ENCODE measurements around the gene SCAF11. TPM values are rescaled to one million over a fixed set of nuclear protein-coding genes. Genes with fewer than 3 reads are reported as not detected.

SCAF11 gene
- total RNA-seq, 2 experiments from 2014 or later, result 130 TPM

DNA sequence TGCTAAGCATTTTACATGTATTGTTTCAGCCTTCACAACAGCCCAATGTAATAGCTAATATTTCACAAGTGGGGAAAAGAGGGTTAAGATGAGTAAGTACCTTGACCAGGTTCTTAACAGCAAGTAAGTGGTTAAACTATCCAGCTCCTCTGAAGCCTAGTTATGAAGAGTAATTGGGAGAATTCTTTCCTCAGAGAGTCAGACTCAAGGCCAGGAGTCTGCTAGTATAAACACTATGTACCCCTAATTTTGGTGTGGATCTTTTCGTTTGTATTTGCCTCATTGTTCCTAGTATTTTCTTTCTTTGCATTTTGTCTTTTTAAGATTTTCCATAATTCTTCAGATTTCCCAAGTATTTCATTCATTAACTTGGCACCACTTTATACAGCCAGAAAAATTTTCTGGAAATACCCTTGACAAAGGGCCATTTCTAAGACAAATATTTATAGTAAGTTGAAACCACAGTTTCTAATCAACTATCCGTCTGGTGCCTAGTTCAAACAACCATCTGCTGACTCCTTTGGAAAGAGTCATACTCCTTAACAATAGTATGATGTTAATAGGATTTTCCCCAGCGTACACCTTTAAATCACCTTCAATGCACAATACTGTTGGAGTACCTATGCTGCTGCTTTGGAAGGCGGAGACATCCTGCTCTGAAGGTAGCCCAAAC, 81.2 kb downstream of the SCAF11 start:
- no peak for DNase-seq (ENCODE audit: low spot score)
- Histone ChIP-seq H3K27ac (ENCODE audit: low read depth, low read length, poor library complexity, severe bottlenecking) (no peak overlapping the region), H4K20me1 (ENCODE audit: insufficient read depth, low read length) (no peaks in the 10 kb centered on the region), H3K4me2 (ENCODE audit: low read length) (no peak overlapping the region), H3K4me3 (ENCODE audit: low read depth, low read length, poor library complexity, severe bottlenecking) (no peak overlapping the region), H2AFZ (ENCODE audit: low read length) (no peak overlapping the region), H3K36me3 (ENCODE audit: insufficient read depth, low read length) (peaks cover 42% of the 10 kb centered on the region), H3K4me1 (ENCODE audit: insufficient read depth, low read length, poor library complexity, severe bottlenecking) (peaks cover 33% of the 10 kb centered on the region), H3K9me2 (ENCODE audit: insufficient read depth, low read length) (no peaks in the 10 kb centered on the region), H3K79me2 (ENCODE audit: insufficient read depth, low read depth, low read length) (no peaks in the 10 kb centered on the region), H3K9me3 (ENCODE audit: low read length) (no peaks in the 10 kb centered on the region)
- intact Hi-C loops (cut with micrococcal nuclease; ENCODE audit: unreplicated experiment), result no loop called here
- CTCF ChIA-PET (ENCODE audit: unreplicated experiment), result no interaction called here
- POLR2A ChIA-PET, result interaction anchor here (1.2 kb wide), 1 partner anchor 10 kb away, joined by 4 read pairs; no protein-coding TSS in a partner anchor
- BruUV-seq (replicated peaks), result no TSS peak
- TF ChIP-seq EZH2phosphoT487 (IDR thresholded peaks at IDR 0.05; ENCODE audit: borderline replicate concordance, low read depth, low read length), result no peak
- TF ChIP-seq, protein P1, sequence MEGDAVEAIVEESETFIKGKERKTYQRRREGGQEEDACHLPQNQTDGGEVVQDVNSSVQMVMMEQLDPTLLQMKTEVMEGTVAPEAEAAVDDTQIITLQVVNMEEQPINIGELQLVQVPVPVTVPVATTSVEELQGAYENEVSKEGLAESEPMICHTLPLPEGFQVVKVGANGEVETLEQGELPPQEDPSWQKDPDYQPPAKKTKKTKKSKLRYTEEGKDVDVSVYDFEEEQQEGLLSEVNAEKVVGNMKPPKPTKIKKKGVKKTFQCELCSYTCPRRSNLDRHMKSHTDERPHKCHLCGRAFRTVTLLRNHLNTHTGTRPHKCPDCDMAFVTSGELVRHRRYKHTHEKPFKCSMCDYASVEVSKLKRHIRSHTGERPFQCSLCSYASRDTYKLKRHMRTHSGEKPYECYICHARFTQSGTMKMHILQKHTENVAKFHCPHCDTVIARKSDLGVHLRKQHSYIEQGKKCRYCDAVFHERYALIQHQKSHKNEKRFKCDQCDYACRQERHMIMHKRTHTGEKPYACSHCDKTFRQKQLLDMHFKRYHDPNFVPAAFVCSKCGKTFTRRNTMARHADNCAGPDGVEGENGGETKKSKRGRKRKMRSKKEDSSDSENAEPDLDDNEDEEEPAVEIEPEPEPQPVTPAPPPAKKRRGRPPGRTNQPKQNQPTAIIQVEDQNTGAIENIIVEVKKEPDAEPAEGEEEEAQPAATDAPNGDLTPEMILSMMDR (conservative IDR thresholded peaks at IDR 0.05; ENCODE audit: low read length), result no peak

DNA sequence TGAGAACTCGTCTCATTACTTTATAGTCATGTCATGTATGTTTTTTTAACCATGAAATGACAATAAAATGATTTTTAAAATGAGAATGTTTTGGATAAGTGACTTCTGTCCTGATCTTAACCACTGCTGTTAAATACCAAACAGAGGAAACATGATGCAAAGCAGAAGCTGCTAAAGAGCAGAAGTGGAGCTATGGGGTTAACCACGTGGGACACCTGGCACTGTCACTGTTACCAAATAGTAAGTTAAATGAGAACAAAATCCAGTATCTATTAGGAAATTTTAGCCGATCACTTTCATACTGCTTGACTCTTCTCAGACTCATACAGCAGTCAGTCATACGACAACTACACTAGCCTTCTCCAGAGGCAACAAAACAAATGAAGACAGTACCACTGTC, 82.4 kb downstream of the SCAF11 start:
- no TSS peak for BruUV-seq (replicated peaks)
- Histone ChIP-seq H3K4me1 (ENCODE audit: insufficient read depth, low read length, poor library complexity, severe bottlenecking) (peaks cover 21% of the 10 kb centered on the region), H3K27ac (ENCODE audit: low read depth, low read length, poor library complexity, severe bottlenecking) (peak overlapping the region; percentile 5), H2AFZ (ENCODE audit: low read length) (no peak overlapping the region), H4K20me1 (ENCODE audit: insufficient read depth, low read length) (no peaks in the 10 kb centered on the region), H3K36me3 (ENCODE audit: insufficient read depth, low read length) (peaks cover 47% of the 10 kb centered on the region), H3K4me2 (ENCODE audit: low read length) (peak overlapping the region; percentile 49), H3K79me2 (ENCODE audit: insufficient read depth, low read depth, low read length) (no peaks in the 10 kb centered on the region), H3K9me3 (ENCODE audit: low read length) (no peaks in the 10 kb centered on the region), H3K4me3 (ENCODE audit: low read depth, low read length, poor library complexity, severe bottlenecking) (no peak overlapping the region), H3K9me2 (ENCODE audit: insufficient read depth, low read length) (no peaks in the 10 kb centered on the region)
- peak; percentile 46 for DNase-seq (ENCODE audit: low spot score)
- ChIA-PET CTCF (ENCODE audit: unreplicated experiment) (no interaction called here), POLR2A (interaction anchor here (0.8 kb wide), 1 partner anchor 64 kb away, joined by 3 read pairs; no protein-coding TSS in a partner anchor)
- TF ChIP-seq EZH2phosphoT487 (IDR thresholded peaks at IDR 0.05; ENCODE audit: borderline replicate concordance, low read depth, low read length), result no peak
- TF ChIP-seq, protein P1 (conservative IDR thresholded peaks at IDR 0.05; ENCODE audit: low read length), result no peak
- intact Hi-C loops (cut with micrococcal nuclease; ENCODE audit: unreplicated experiment), result no loop called here

DNA sequence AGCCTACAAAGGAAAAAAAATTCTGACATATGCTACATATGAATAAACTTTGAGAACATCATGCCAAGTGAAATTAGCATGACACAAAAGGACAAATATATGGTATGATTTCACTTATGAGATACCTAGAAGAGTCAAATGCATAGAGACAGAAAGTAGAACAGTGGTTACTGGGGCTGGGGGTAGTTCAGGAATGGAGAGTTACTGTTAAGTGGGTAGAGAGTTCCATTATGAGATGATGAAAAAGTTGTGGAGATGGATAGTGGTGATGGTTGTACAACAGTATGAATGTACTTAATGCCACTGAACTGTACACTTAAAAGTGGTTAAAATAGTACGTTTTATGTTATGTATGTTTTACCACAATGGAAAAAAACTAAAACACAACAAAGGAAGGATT, 92.3 kb downstream of the SCAF11 start:
- Histone ChIP-seq H3K4me2 (ENCODE audit: low read length) (no peak overlapping the region), H3K4me1 (ENCODE audit: insufficient read depth, low read length, poor library complexity, severe bottlenecking) (no peaks in the 10 kb centered on the region), H3K79me2 (ENCODE audit: insufficient read depth, low read depth, low read length) (no peaks in the 10 kb centered on the region), H4K20me1 (ENCODE audit: insufficient read depth, low read length) (no peaks in the 10 kb centered on the region), H3K36me3 (ENCODE audit: insufficient read depth, low read length) (peaks cover 67% of the 10 kb centered on the region), H3K9me2 (ENCODE audit: insufficient read depth, low read length) (no peaks in the 10 kb centered on the region), H3K4me3 (ENCODE audit: low read depth, low read length, poor library complexity, severe bottlenecking) (no peak overlapping the region), H3K27ac (ENCODE audit: low read depth, low read length, poor library complexity, severe bottlenecking) (no peak overlapping the region), H2AFZ (ENCODE audit: low read length) (no peak overlapping the region), H3K9me3 (ENCODE audit: low read length) (no peaks in the 10 kb centered on the region)
- intact Hi-C loops (cut with micrococcal nuclease; ENCODE audit: unreplicated experiment), result no loop called here
- ChIA-PET CTCF (ENCODE audit: unreplicated experiment) (no interaction called here), POLR2A (interaction anchor here (1.9 kb wide), 1 partner anchor 11 kb away, joined by 4 read pairs; no protein-coding TSS in a partner anchor)
- DNase-seq (ENCODE audit: low spot score), result no peak
- TF ChIP-seq, protein P1 (conservative IDR thresholded peaks at IDR 0.05; ENCODE audit: low read length), result no peak
- TF ChIP-seq EZH2phosphoT487 (IDR thresholded peaks at IDR 0.05; ENCODE audit: borderline replicate concordance, low read depth, low read length), result no peak
- no TSS peak for BruUV-seq (replicated peaks)
